ENCODE data around the gene FOXD4L5. TPM values are rescaled to one million over a fixed set of nuclear protein-coding genes. Genes with fewer than 3 reads are reported as not detected.
"Not testable (repeated sequence)": the region's sequence is repeated elsewhere in the genome, so short reads cannot be mapped to it uniquely, and the experiment has no call there.

The FOXD4L5 gene
- total RNA-seq: under 1 TPM in 2 of 4 donors, not detected in 2; 0.33 to 0.54 TPM

- H3K4me3 ChIP-seq (replicated peaks in 1 of 3); DNase-seq; intact Hi-C loops (cut with DNase I); H3K9me3 ChIP-seq; H3K27me3 ChIP-seq; H3K36me3 ChIP-seq; H3K27ac ChIP-seq; H3K4me1 ChIP-seq: not testable (repeated sequence)
- WGBS, 2 donors: 100% methylated on average over 1 of the region's 2 CpGs
Measured at GRCh38 chr9:65285109-65285508, at the start of gene FOXD4L5. FOXD4L5 (minus strand) TSS chr9:65285209; CDS start chr9:65284377, 832 bp downstream.

- intact Hi-C loops (cut with DNase I); H3K27ac ChIP-seq; H3K27me3 ChIP-seq; H3K36me3 ChIP-seq; H3K4me3 ChIP-seq (replicated peaks in 1 of 3); H3K4me1 ChIP-seq; H3K9me3 ChIP-seq; DNase-seq: not testable (repeated sequence)
- WGBS, 2 donors: no CpG with 5 or more reads among the region's 33 CpGs
Measured at GRCh38 chr9:65283943-65284342, 1.1 kb downstream of the FOXD4L5 start.

- DNase-seq; intact Hi-C loops (cut with DNase I); H3K27ac ChIP-seq; H3K36me3 ChIP-seq; H3K4me1 ChIP-seq; H3K9me3 ChIP-seq; H3K27me3 ChIP-seq; H3K4me3 ChIP-seq (replicated peaks in 1 of 3): not testable (repeated sequence)
- no CpG with 5 or more reads among the region's 27 CpGs for WGBS, 2 donors
Measured at GRCh38 chr9:65282976-65283375, 2.0 kb downstream of the FOXD4L5 start.

Small RNA genes lying within 50 kb of the gene (small RNA-seq; reads per million reads assigned to genes)
- gene IGKV1OR9-1: not detected

All from thyroid gland (tissue), 4 donors.